Endothelial cell of umbilical vein (primary cell): ENCODE results near the gene CCDC142. TPM values are rescaled to one million over a fixed set of nuclear protein-coding genes. Genes with fewer than 3 reads are reported as not detected.

ENCODE experiments used
- BruUV-seq: library from RNA; stranded (reverse); fragments of 400-500 nt; replicated peaks from 2 replicates; lab custom pipeline; 2021; lab: Mats Ljungman, UMichigan
- CTCF ChIA-PET: fragments of 300-600, 350-600 bp; sonication (Branson Sonifier 250); formaldehyde crosslinking; loops from one replicate; lab custom pipeline; 2021; ENCODE audit warnings: antibody characterized with exemption, inconsistent platforms; lab: Charles Lee
- POLR2A ChIA-PET: fragments of 300-600, 350-600 bp; sonication (Branson Sonifier 250); formaldehyde crosslinking; loops from one replicate; lab custom pipeline; 2021; ENCODE audit warnings: antibody characterized with exemption, inconsistent platforms; lab: Charles Lee
- DNase-seq: peaks from one replicate; pipeline ENCODE4 v3.0.0-alpha.2; 2011; ENCODE audit warnings: low read depth, low spot score
- FAIRE-seq: peaks from 2 replicates; lab custom pipeline; 2011; peaks lifted over from hg19 to GRCh38; lab: Jason Lieb, UNC
- H2AFZ ChIP-seq: 2 replicates; pipeline ENCODE4 v1.6.0; 2012; ENCODE audit warnings: low read depth, low read length, control low read depth, inconsistent platforms
- H3K27ac ChIP-seq: 2 replicates; pipeline ENCODE4 v1.5.1; 2011; ENCODE audit warnings: low read depth, mild to moderate bottlenecking, control low read depth, low read length, moderate library complexity; ENCODE audit not compliant: insufficient read depth
- H3K27me3 ChIP-seq, 2 experiments: 2 replicates each; pipeline versions ENCODE4 v1.6.0 to v1.6.1; 2011; ENCODE audit warnings: low read length in 2 of 2, mixed read lengths in 1 of 2; ENCODE audit not compliant: control insufficient read depth in 2 of 2, insufficient read depth in 2 of 2
- H3K36me3 ChIP-seq, 2 experiments: 2 replicates in 1 of 2; 3 replicates in 1 of 2; pipeline ENCODE4 v1.5.1; 2011; ENCODE audit warnings: low read length in 2 of 2, mild to moderate bottlenecking in 1 of 2, moderate library complexity in 1 of 2; ENCODE audit not compliant: control insufficient read depth in 2 of 2, insufficient read depth in 2 of 2; ENCODE audit errors: extremely low read depth in 1 of 2
- H3K4me1 ChIP-seq: 3 replicates; pipeline ENCODE4 v1.5.1; 2011; ENCODE audit warnings: mild to moderate bottlenecking, low read length; ENCODE audit not compliant: control insufficient read depth, insufficient read depth; ENCODE audit errors: extremely low read depth
- H3K4me2 ChIP-seq: 2 replicates; pipeline ENCODE4 v1.6.1; 2011; ENCODE audit warnings: low read length, control low read depth, mixed read lengths; ENCODE audit not compliant: insufficient read depth
- H3K4me3 ChIP-seq, 3 experiments: fragments of 200-600 bp in 1 of 3; sonication (generic), shearing (Covaris generic) in 1 of 3; replicated peaks in 1 of 3; 2 replicates each; pipeline ENCODE4 v1.5.1; 2011 to 2016; ENCODE audit warnings: control low read depth in 3 of 3, low read length in 3 of 3, mild to moderate bottlenecking in 2 of 3, inconsistent platforms in 1 of 3, low read depth in 1 of 3, moderate library complexity in 1 of 3; ENCODE audit not compliant: insufficient read depth in 1 of 3
- H3K79me2 ChIP-seq: 2 replicates; pipeline ENCODE4 v1.6.0; 2012; ENCODE audit warnings: low read length, inconsistent platforms; ENCODE audit not compliant: control insufficient read depth, insufficient read depth
- H3K9ac ChIP-seq: replicated peaks from 2 replicates; pipeline ENCODE3; 2011; ENCODE audit warnings: low read length, control low read depth; ENCODE audit not compliant: insufficient read depth; ENCODE audit errors: extremely low read depth
- H3K9me1 ChIP-seq: replicated peaks from 3 replicates; pipeline ENCODE4 v1.6.0; 2011; ENCODE audit warnings: mild to moderate bottlenecking, low read length; ENCODE audit not compliant: control insufficient read depth, insufficient read depth; ENCODE audit errors: extremely low read depth
- H3K9me3 ChIP-seq: replicated peaks from 2 replicates; pipeline ENCODE4 v1.5.1; 2012; ENCODE audit warnings: low read length, inconsistent platforms; ENCODE audit not compliant: control insufficient read depth, insufficient read depth
- H4K20me1 ChIP-seq: replicated peaks from 2 replicates; pipeline ENCODE3; 2011; ENCODE audit warnings: mild to moderate bottlenecking, low read length; ENCODE audit not compliant: control insufficient read depth, insufficient read depth; ENCODE audit errors: extremely low read depth
- FOS ChIP-seq: IDR thresholded peaks from 2 replicates; pipeline ENCODE4 v1.6.1; 2011; ENCODE audit warnings: mild to moderate bottlenecking, low read length, moderate library complexity, borderline replicate concordance; ENCODE audit not compliant: insufficient read depth
- GATA2 ChIP-seq: IDR thresholded peaks from 2 replicates; pipeline ENCODE4 v1.7.0; 2011; ENCODE audit warnings: low read depth, mild to moderate bottlenecking, moderate library complexity, mixed read lengths, low read length; ENCODE audit not compliant: insufficient read length, insufficient read depth
- JUN ChIP-seq: IDR thresholded peaks from 2 replicates; pipeline ENCODE4 v1.6.1; 2011; ENCODE audit warnings: borderline replicate concordance, low read depth; ENCODE audit not compliant: insufficient read length, insufficient read depth
- MAX ChIP-seq: IDR thresholded peaks from 2 replicates; pipeline ENCODE4 v1.6.1; 2011; ENCODE audit not compliant: insufficient read depth, insufficient read length
- MYC ChIP-seq: IDR thresholded peaks from one replicate; pipeline ENCODE4 v1.6.1; 2011; ENCODE audit warnings: mild to moderate bottlenecking, low read depth, low read length
- POLR2A ChIP-seq: IDR thresholded peaks from 2 replicates; pipeline ENCODE4 v1.6.1; 2012; ENCODE audit warnings: low read depth, mild to moderate bottlenecking, control low read depth, low read length
- POLR2AphosphoS5 ChIP-seq: IDR thresholded peaks from 2 replicates; pipeline ENCODE4 v1.6.1; 2012; ENCODE audit warnings: low read depth, mild to moderate bottlenecking, control low read depth, low read length, moderate library complexity; ENCODE audit not compliant: insufficient read depth
- dilution Hi-C: fragments of 300-500 bp; cut with MboI; formaldehyde crosslinking; loops from one replicate; pipeline ENCODE4 v1.15.0; 2019; ENCODE audit warnings: low sequenced_read_pairs; ENCODE audit not compliant: extremely low pct_ligation_motif_present
- intact Hi-C: fragments of 100-400 bp; cut with micrococcal nuclease; formaldehyde crosslinking; loops from one replicate; pipeline ENCODE4 v1.10.0; 2022
- polyA plus RNA-seq, 4 experiments: library from polyadenylated mRNA; depleted of rRNA in 3 of 4; stranded (reverse) in 3 of 4; unstranded in 1 of 4; fragments of >200 nt; gene quantifications; 2 replicates each; pipeline versions ENCODE4 v1.2.1 to v1.2.3, GENCODE V29; 2011 to 2012; ENCODE audit warnings: missing spikeins in 1 of 4
- total RNA-seq: library from RNA; stranded (reverse); gene quantifications from 2 replicates; pipeline ENCODE4 v1.2.3, GENCODE V29; 2021
- TF ChIP-seq, protein P1 (sequence below), 2 donors: IDR thresholded peaks; 1 replicate in 1 of 2; 2 replicates in 1 of 2; pipeline ENCODE4 v1.5.1; 2011; ENCODE audit warnings: low read length in 2 of 2, mild to moderate bottlenecking in 2 of 2, moderate library complexity in 2 of 2, control low read depth in 1 of 2, inconsistent platforms in 1 of 2, low read depth in 1 of 2; ENCODE audit not compliant: insufficient read depth in 1 of 2; ENCODE audit errors: extremely low read depth in 1 of 2

The CCDC142 gene
- total and polyA plus RNA-seq, 2 donors (not counting 3 experiments of a cell fraction or from before 2014, with no cell fraction given), result 12.8 to 23.8 TPM

- FAIRE-seq (no peak), DNase-seq (no peak)
- no peak overlapping the region for H3K4me2 ChIP-seq
- TF ChIP-seq JUN (no peak), MAX (no peak), GATA2 (no peak), FOS (no peak), POLR2A (no peak), MYC (no peak), POLR2AphosphoS5 (no peak)
- TF ChIP-seq, protein P1, sequence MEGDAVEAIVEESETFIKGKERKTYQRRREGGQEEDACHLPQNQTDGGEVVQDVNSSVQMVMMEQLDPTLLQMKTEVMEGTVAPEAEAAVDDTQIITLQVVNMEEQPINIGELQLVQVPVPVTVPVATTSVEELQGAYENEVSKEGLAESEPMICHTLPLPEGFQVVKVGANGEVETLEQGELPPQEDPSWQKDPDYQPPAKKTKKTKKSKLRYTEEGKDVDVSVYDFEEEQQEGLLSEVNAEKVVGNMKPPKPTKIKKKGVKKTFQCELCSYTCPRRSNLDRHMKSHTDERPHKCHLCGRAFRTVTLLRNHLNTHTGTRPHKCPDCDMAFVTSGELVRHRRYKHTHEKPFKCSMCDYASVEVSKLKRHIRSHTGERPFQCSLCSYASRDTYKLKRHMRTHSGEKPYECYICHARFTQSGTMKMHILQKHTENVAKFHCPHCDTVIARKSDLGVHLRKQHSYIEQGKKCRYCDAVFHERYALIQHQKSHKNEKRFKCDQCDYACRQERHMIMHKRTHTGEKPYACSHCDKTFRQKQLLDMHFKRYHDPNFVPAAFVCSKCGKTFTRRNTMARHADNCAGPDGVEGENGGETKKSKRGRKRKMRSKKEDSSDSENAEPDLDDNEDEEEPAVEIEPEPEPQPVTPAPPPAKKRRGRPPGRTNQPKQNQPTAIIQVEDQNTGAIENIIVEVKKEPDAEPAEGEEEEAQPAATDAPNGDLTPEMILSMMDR (IDR thresholded peaks at IDR 0.05; ENCODE audit: extremely low read depth in 1 of 2, insufficient read depth in 1 of 2, low read depth in 1 of 2, low read length in 2 of 2), result no peak
- H3K27ac ChIP-seq, result no peak overlapping the region
- H3K9ac ChIP-seq, result no peak overlapping the region
- intact Hi-C loops (loop anchor here (5.0 kb wide), 2 partner anchors 32 to 152 kb away; partner anchors contain the start of gene SEMA4F), dilution Hi-C loops (no loop called here)
- no TSS peak for BruUV-seq
- H3K27me3 ChIP-seq, result peaks cover 23 to 40% of the 10 kb centered on the region in 2 experiments
- H3K36me3 ChIP-seq, result no peaks in the 10 kb centered on the region
- no peaks in the 10 kb centered on the region for H4K20me1 ChIP-seq
- no peaks in the 10 kb centered on the region for H3K9me3 ChIP-seq
- ChIA-PET POLR2A (interaction anchor here (1.1 kb wide), 1 partner anchor 29 kb away, joined by 3 read pairs; the partner anchor contains the start of gene AUP1), CTCF (interaction anchor here (1.0 to 1.6 kb wide), 6 partner anchors 9 to 88 kb away, joined by 3 to 7 read pairs (median 4); partner anchors contain the start of genes CCDC142, INO80B and TTC31)
- H2AFZ ChIP-seq, result no peak overlapping the region
- no peak overlapping the region for H3K4me3 ChIP-seq
- H3K79me2 ChIP-seq, result no peaks in the 10 kb centered on the region
- H3K9me1 ChIP-seq, result no peaks in the 10 kb centered on the region
- peaks cover 32% of the 10 kb centered on the region for H3K4me1 ChIP-seq
Observed at GRCh38 chr2:74499940-74500577, 17.3 kb upstream of the CCDC142 start.
